Activated naive CD4-positive, alpha-beta T cell treated with anti-CD3 and anti-CD28 coated beads, Interleukin-2, amount 10 ng/mL, durations not matched to agents 7 days and 5 days (primary cell): ENCODE measurements around the gene ANXA2.
A peak's percentile ranks its signal among the peaks of the same experiment; 100 is the strongest.

Experiments used
- CTCF ChIA-PET: fragments of 350-600 bp; sonication (Branson Sonifier 250); formaldehyde crosslinking; loops from one replicate; lab custom pipeline; 2021; ENCODE audit warnings: antibody characterized with exemption; lab: Charles Lee
- DNase-seq: peaks from one replicate; pipeline ENCODE4 v3.0.0-alpha.2; 2020
- H3K27ac Mint-ChIP-seq: one replicate; pipeline ENCODE4 v1.8.0; 2021; ENCODE audit warnings: mild to moderate bottlenecking, moderate library complexity, mixed read lengths
- H3K27me3 Mint-ChIP-seq: one replicate; pipeline ENCODE4 v1.8.0; 2021; ENCODE audit warnings: mild to moderate bottlenecking, mixed read lengths
- H3K36me3 Mint-ChIP-seq: one replicate; pipeline ENCODE4 v1.8.0; 2021; ENCODE audit warnings: mixed read lengths
- H3K4me1 Mint-ChIP-seq: one replicate; pipeline ENCODE4 v1.8.0; 2021; ENCODE audit warnings: mixed read lengths
- H3K4me3 Mint-ChIP-seq: one replicate; pipeline ENCODE4 v1.8.0; 2021; ENCODE audit warnings: mild to moderate bottlenecking, moderate library complexity, mixed read lengths
- H3K9me3 Mint-ChIP-seq: one replicate; pipeline ENCODE4 v1.8.0; 2021; ENCODE audit warnings: mixed read lengths

Gene ANXA2

GRCh38 chr15:60389261-60390077 lies 8.3 kb downstream of the ANXA2 start:
- peak overlapping the region; percentile 45 for H3K4me3 Mint-ChIP-seq
- CTCF ChIA-PET: interaction anchor here (1.9 kb wide), 1 partner anchor 27 kb away, joined by 4 read pairs; no protein-coding TSS in a partner anchor
- peaks cover 46% of the 10 kb centered on the region for H3K36me3 Mint-ChIP-seq
- peaks cover 61% of the 10 kb centered on the region for H3K4me1 Mint-ChIP-seq
- DNase-seq: peak; percentile 66
- H3K27ac Mint-ChIP-seq: peak overlapping the region; percentile 76
- no peaks in the 10 kb centered on the region for H3K9me3 Mint-ChIP-seq
- H3K27me3 Mint-ChIP-seq: no peaks in the 10 kb centered on the region

GRCh38 chr15:60387321-60387720 lies 10.5 kb downstream of the ANXA2 start:
- CTCF ChIA-PET: interaction anchor here (1.0 kb wide), 1 partner anchor 133 kb away, joined by 3 read pairs; no protein-coding TSS in a partner anchor
- no peaks in the 10 kb centered on the region for H3K27me3 Mint-ChIP-seq

GRCh38 chr15:60386615-60387014 lies 11.2 kb downstream of the ANXA2 start:
- Mint-ChIP-seq H3K27me3 (no peaks in the 10 kb centered on the region), H3K4me3 (no peak overlapping the region), H3K36me3 (peaks cover 37% of the 10 kb centered on the region), H3K4me1 (peaks cover 45% of the 10 kb centered on the region), H3K9me3 (no peaks in the 10 kb centered on the region), H3K27ac (no peak overlapping the region)
- DNase-seq: no peak
- CTCF ChIA-PET: no interaction called here

More at GRCh38 chr15:60387321-60387720, 10.5 kb downstream of the ANXA2 start:
- peaks cover 49% of the 10 kb centered on the region for H3K4me1 Mint-ChIP-seq
- no peak for DNase-seq
- no peaks in the 10 kb centered on the region for H3K9me3 Mint-ChIP-seq
- H3K27ac Mint-ChIP-seq: no peak overlapping the region
- peaks cover 42% of the 10 kb centered on the region for H3K36me3 Mint-ChIP-seq
- no peak overlapping the region for H3K4me3 Mint-ChIP-seq

- no peaks in the 10 kb centered on the region for H3K27me3 Mint-ChIP-seq
- CTCF ChIA-PET: no interaction called here
- peaks cover 40% of the 10 kb centered on the region for H3K4me1 Mint-ChIP-seq
- no peak overlapping the region for H3K27ac Mint-ChIP-seq
- DNase-seq: no peak
- H3K36me3 Mint-ChIP-seq: peaks cover 40% of the 10 kb centered on the region
- H3K4me3 Mint-ChIP-seq: no peak overlapping the region
- no peaks in the 10 kb centered on the region for H3K9me3 Mint-ChIP-seq
These were observed 11.9 kb downstream of the ANXA2 start for GRCh38 chr15:60385620-60386552.

GRCh38 chr15:60384526-60385126 lies 13.2 kb downstream of the ANXA2 start:
- H3K9me3 Mint-ChIP-seq: no peaks in the 10 kb centered on the region
- H3K4me3 Mint-ChIP-seq: no peak overlapping the region
- CTCF ChIA-PET: no interaction called here

GRCh38 chr15:60384053-60384452 lies 13.7 kb downstream of the ANXA2 start:
- H3K9me3 Mint-ChIP-seq: no peaks in the 10 kb centered on the region
- no peak overlapping the region for H3K27ac Mint-ChIP-seq
- peaks cover 41% of the 10 kb centered on the region for H3K36me3 Mint-ChIP-seq

More at GRCh38 chr15:60384526-60385126, 13.2 kb downstream of the ANXA2 start:
- H3K36me3 Mint-ChIP-seq: peaks cover 37% of the 10 kb centered on the region
- no peak overlapping the region for H3K27ac Mint-ChIP-seq
- DNase-seq: no peak
- no peaks in the 10 kb centered on the region for H3K27me3 Mint-ChIP-seq
- H3K4me1 Mint-ChIP-seq: peaks cover 28% of the 10 kb centered on the region

GRCh38 chr15:60382773-60383674 lies 14.8 kb downstream of the ANXA2 start:
- peak overlapping the region; percentile 16 for H3K27ac Mint-ChIP-seq
- H3K36me3 Mint-ChIP-seq: peaks cover 41% of the 10 kb centered on the region
- CTCF ChIA-PET: no interaction called here

More at GRCh38 chr15:60384053-60384452, 13.7 kb downstream of the ANXA2 start:
- Mint-ChIP-seq H3K27me3 (no peaks in the 10 kb centered on the region), H3K4me3 (no peak overlapping the region), H3K4me1 (peaks cover 22% of the 10 kb centered on the region)
- no peak for DNase-seq
- CTCF ChIA-PET: no interaction called here

GRCh38 chr15:60381148-60381788 lies 16.5 kb downstream of the ANXA2 start:
- DNase-seq: no peak
- H3K4me3 Mint-ChIP-seq: no peak overlapping the region
- no peaks in the 10 kb centered on the region for H3K27me3 Mint-ChIP-seq
- no peak overlapping the region for H3K27ac Mint-ChIP-seq
- peaks cover 7% of the 10 kb centered on the region for H3K4me1 Mint-ChIP-seq
- peaks cover 36% of the 10 kb centered on the region for H3K36me3 Mint-ChIP-seq
- no peaks in the 10 kb centered on the region for H3K9me3 Mint-ChIP-seq
- CTCF ChIA-PET: interaction anchor here (0.6 to 1.4 kb wide), 2 partner anchors 83 to 451 kb away, joined by 3 read pairs; no protein-coding TSS in a partner anchor

More at GRCh38 chr15:60382773-60383674, 14.8 kb downstream of the ANXA2 start:
- DNase-seq: no peak
- H3K9me3 Mint-ChIP-seq: no peaks in the 10 kb centered on the region
- H3K4me3 Mint-ChIP-seq: no peak overlapping the region
- no peaks in the 10 kb centered on the region for H3K27me3 Mint-ChIP-seq
- H3K4me1 Mint-ChIP-seq: peaks cover 15% of the 10 kb centered on the region

GRCh38 chr15:60379525-60380274 lies 18.1 kb downstream of the ANXA2 start:
- no peak for DNase-seq
- Mint-ChIP-seq H3K4me3 (no peak overlapping the region), H3K36me3 (peaks cover 42% of the 10 kb centered on the region), H3K4me1 (peaks cover 5% of the 10 kb centered on the region), H3K27ac (no peak overlapping the region), H3K27me3 (no peaks in the 10 kb centered on the region), H3K9me3 (no peaks in the 10 kb centered on the region)
- CTCF ChIA-PET: no interaction called here

- H3K27ac Mint-ChIP-seq: no peak overlapping the region
- peaks cover 5% of the 10 kb centered on the region for H3K4me1 Mint-ChIP-seq
- no peaks in the 10 kb centered on the region for H3K27me3 Mint-ChIP-seq
- DNase-seq: no peak
- CTCF ChIA-PET: no interaction called here
- no peaks in the 10 kb centered on the region for H3K9me3 Mint-ChIP-seq
- no peak overlapping the region for H3K4me3 Mint-ChIP-seq
- H3K36me3 Mint-ChIP-seq: peaks cover 42% of the 10 kb centered on the region
These were observed 18.6 kb downstream of the ANXA2 start for GRCh38 chr15:60379185-60379524.

- Mint-ChIP-seq H3K27ac (no peak overlapping the region), H3K4me3 (no peak overlapping the region), H3K27me3 (no peaks in the 10 kb centered on the region), H3K9me3 (no peaks in the 10 kb centered on the region), H3K36me3 (peaks cover 38% of the 10 kb centered on the region), H3K4me1 (no peaks in the 10 kb centered on the region)
- no peak for DNase-seq
- CTCF ChIA-PET: interaction anchor here (1.0 kb wide), 1 partner anchor 13 kb away, joined by 3 read pairs; no protein-coding TSS in a partner anchor
These were observed 21.1 kb downstream of the ANXA2 start for GRCh38 chr15:60376677-60377095.

GRCh38 chr15:60375306-60375705 lies 22.5 kb downstream of the ANXA2 start:
- Mint-ChIP-seq H3K4me1 (no peaks in the 10 kb centered on the region), H3K27ac (no peak overlapping the region), H3K9me3 (no peaks in the 10 kb centered on the region), H3K4me3 (no peak overlapping the region), H3K27me3 (no peaks in the 10 kb centered on the region), H3K36me3 (peaks cover 39% of the 10 kb centered on the region)
- no peak for DNase-seq
- CTCF ChIA-PET: interaction anchor here (0.9 kb wide), 1 partner anchor 19 kb away, joined by 3 read pairs; no protein-coding TSS in a partner anchor
